Right renal cortex interstitium (tissue), 3 donors: ENCODE measurements around the gene LUZP1. TPM values are rescaled to one million over a fixed set of nuclear protein-coding genes. Genes with fewer than 3 reads are reported as not detected.

Source experiments
- DNase-seq, 3 donors: peaks; one replicate each; pipeline ENCODE4 v3.0.0-alpha.2; 2013; ENCODE audit warnings: low read depth in 3 of 3, low spot score in 2 of 3
- polyA plus RNA-seq, 3 donors: library from polyadenylated mRNA; unstranded; fragments of 120-200 nt; gene quantifications; one replicate each; pipeline ENCODE4 v1.2.1, GENCODE V29; 2013; ENCODE audit not compliant: insufficient read length in 3 of 3

LUZP1 gene
- polyA plus RNA-seq, 3 donors = 31.1 to 36.4 (median 31.4) TPM

DNA sequence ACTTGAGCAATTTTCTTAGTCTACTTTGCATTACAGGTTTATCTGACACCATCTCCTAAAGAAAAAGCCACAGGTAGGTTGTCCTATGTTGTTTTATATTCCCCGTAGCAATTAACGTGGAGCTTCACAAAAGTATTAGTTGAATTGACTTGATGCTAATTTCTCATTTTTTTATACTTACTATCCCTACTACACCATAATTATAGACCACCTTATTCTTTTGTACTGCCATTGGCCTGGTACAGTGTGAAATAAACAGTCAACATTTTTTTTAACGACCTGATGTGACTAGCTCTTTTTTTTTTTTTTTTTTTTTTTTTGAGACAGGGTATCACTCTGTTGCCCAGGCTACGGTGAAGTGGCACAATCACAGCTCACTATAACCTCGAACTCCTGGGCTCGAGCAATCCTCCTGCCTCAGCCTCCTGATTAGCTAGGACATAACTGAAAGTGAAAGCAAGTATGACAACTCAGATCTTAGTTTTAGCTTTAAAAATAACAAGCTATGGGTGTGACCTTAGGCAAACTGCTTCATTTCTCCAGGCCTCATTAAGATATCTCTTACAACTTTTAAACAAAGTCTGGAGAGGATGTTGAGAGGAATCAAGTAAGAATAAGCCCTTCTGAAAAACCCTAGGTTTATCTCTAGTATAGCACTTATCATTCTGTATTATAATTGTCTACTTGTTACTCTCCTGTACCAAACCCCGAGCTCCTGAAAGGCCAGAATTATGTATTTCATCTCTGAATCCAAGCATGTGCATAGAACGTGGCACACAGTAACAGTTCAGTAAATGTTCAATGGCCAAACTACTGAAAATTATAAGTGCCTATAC lies 49.5 kb downstream of the LUZP1 start:
- DNase-seq = no peak

DNA sequence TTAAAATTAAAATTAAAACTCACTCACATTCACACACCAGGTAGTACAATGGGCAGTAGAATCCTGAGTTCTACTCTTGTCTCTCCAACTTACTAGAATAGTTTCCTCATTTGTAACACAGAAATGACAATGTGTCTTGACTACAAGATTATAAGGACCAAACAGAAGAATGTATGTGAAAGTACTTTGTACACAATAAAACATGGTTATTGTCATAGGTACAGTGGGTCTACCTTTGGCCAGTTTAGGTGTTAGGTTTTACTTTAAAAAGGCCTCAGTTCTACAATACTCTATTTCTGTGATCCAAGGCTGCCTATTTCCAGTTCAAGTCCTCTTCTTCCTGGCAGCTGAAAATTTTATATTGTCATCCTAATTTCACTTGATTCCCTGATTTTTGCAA lies 50.2 kb downstream of the LUZP1 start:
- no peak for DNase-seq

DNA sequence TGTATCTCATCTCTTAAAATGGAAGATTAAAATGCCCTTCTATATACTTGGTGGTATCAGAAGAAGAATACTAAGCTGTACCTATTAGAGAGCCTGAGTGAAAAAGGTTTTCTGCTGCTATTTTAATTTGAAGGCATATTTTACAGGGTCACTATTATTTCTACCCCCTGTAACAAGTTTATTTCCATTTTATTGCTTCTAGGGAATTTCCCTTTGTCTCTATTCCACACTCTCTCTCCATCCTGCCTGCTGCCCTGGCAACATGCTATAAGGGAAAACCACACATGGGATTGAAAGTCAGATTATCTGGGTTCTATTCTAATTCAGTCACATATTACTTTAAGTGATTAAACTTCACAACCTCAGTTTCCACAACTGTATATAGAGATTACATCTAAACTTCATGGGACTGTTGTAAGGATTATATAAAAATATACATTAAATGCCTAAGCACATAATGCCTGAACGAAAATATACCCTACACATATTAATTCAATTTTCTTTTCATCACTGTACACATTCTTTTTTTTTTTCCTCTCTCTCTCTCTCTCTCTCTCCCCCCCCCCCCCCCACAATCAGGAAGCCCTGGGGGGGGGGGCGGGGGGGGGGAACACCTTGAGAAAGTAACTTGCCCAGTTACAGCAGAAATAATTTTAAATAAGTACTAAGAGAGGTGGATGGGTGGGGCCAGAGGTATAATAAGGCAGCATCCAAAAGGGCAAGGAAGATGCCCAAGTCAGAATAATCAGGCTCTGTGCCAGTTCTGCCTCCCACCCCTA lies 51.5 kb downstream of the LUZP1 start:
- DNase-seq = no peak

GRCh38 chr1:23116216-23116836 lies 52.3 kb downstream of the LUZP1 start:
- no peak for DNase-seq

- no peak for DNase-seq
These were observed 54.1 kb downstream of the LUZP1 start for GRCh38 chr1:23114424-23115079.

DNA sequence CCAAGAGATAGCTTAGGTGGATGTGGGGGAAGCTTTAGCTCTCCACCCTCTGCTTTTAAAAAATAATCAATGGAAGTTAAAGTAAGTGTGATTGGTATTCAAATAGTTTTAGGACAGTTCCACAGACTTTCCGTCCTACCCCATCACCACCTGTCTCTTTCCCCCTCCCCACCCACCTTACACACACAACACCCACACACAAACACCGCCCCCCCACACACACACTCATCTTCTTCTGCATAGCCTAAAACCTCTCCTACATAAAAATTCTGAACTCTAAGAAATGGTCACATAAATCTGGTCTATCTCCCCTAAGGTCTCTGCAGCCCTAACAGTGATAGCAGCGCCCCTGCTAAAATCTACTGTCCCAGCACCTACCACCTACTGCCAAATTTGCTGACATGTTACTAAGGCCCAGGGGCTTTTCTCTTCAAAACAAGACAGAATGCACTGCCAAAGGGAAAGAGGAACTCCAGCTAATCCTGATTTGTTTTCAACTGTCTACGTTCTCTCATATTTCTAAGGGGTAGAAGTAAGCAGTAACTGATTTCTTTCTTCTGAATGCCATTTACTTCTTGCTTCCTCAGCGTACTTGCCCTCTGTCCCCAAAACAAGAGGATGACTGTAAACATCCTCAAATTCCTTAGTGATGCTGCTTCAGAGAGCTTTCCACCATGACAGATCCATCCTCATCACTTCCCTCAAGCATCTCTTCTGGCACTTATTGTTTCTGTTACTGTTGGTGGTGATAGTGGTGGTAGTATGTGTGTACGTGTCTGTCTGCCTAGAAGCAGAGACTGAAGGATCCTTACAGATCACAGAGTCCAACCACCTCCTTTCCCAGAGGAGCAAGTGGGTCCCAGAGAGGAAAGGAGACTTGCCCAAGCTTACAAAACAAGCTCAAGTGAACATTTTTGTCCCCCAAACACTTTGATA lies 56.8 kb downstream of the LUZP1 start:
- DNase-seq = no peak

DNA sequence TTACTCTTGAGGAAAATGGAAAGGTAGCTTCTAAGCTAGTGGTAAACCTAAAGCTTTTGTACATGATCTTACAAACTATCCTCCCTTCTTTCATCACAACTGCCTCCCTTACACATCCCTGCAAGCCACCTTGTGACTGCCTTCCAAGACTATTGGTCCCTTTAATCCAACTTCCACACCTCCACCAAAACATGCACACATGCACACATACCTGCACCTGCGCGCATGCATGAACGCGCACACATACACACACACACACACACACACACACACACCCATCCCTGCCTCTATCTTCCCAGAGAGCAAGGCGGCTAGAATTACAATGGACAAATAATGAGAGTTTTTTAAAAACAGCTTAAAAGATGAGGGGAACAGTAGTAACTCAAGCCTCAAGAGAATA lies 58.3 kb downstream of the LUZP1 start:
- DNase-seq = no peak

DNA sequence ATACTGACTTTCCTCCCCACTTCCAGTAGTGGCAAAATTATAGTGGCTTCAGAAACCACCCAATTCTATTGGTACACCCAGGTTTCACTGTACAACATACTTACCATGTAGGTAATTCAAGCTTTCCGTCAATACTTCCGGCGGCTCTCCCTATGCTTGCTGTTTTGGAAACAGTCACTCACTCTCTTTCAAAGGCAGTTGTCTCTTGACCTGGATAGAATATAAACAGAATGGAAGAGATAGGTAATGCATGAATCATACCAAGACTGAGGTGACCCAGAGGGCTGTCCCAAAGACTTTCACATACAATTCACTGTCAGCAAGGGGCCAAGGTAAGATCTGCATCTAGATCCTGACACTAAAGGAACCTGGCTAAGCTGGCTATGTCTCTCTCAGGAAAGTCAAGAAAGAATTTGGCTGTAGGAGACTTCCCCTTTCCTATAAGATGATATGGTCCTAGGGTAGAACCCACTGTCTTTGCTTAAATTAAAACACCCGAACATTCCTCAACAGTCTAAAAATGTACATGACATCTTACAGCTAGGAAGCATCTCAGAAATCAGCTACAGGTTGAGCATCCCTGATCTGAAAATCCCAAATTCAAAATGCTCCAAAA lies 59.6 kb downstream of the LUZP1 start:
- no peak for DNase-seq

- DNase-seq = no peak
These were observed 65.4 kb downstream of the LUZP1 start for GRCh38 chr1:23103001-23103889.

GRCh38 chr1:23102289-23102688 lies 66.4 kb downstream of the LUZP1 start:
- no peak for DNase-seq

- no peak for DNase-seq
These were observed 66.8 kb downstream of the LUZP1 start for GRCh38 chr1:23101887-23102286.

- no peak for DNase-seq
These were observed 67.4 kb downstream of the LUZP1 start for GRCh38 chr1:23101101-23101827.

DNA sequence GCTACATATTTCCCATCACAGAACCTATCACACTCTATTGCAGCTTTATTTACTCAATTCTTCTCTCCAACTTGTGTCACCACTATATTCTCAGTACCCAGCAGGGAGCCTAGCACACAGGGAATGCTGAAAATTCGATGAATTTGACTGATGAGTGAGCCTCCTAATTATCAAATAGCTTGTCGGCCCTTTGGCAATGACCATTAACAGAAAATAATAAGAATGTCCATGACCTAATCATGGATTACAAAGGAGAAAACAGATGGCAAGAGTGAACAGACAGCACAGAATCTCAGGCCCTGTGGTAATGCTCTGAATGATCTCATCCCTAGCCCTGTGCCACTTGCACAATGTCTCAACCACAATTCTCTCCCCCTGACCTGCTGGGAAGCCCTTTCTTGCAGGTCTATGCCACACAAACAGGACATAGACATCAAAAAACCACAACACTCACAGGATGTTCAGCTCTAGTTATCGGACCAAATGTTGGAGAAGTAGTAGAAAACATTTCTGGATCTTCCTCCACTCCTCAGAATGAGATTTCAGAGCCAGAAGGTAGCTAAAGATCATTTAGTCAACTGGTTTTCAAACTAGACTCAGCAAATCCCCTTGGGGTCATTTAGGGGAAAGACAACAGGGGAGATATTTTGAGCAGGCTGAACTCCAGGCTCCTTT lies 68.4 kb downstream of the LUZP1 start:
- no peak for DNase-seq

GRCh38 chr1:23099171-23099536 lies 69.5 kb downstream of the LUZP1 start:
- DNase-seq = no peak

DNA sequence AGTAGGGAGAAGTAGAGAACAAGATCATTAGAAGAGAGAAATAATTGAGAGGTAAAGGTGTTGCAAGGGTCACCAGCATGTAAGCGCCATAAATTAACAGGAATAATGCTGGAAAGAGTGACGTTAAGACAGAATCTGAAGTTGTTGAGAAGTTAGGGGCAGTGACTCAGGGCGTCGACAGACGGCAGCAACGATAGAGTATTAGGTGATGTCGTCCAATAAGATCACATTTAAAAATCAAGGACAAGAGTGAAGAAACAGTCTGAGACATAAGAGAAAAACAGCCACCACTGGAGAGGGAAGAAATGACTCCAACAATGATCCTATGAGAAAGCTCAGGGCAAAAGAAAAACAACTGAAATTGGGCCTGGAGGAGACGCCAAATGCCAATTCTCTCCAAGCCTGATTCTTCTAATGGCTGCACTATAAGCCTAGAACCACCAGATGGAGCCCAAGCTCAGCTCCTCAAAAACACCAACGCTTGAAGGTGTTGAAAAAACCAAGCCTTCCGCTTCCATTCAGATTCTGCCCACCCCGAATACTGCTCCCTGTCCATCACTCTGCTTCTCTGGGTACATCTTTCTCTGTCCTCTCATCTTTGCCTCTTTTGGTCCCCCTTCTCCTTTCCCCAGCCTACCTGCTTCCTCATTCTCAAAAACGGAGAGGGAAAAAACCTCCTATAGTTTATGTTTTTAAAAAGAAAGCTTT lies 70.0 kb downstream of the LUZP1 start:
- DNase-seq = peak; percentile 42 to 50 (median 47)

GRCh38 chr1:23097316-23097715 lies 71.3 kb downstream of the LUZP1 start:
- DNase-seq = no peak

GRCh38 chr1:23092447-23092846 lies 76.2 kb downstream of the LUZP1 start:
- no peak for DNase-seq
